GM23248 (cell line): ENCODE results near the gene SKA3. TPM values are rescaled to one million over a fixed set of nuclear protein-coding genes. Genes with fewer than 3 reads are reported as not detected.

Source experiments
- DNase-seq: peaks from one replicate; pipeline ENCODE4 v3.0.0-alpha.2; 2015
- H2AFZ ChIP-seq: fragments of 200-600 bp; sonication (generic); 2 replicates; pipeline ENCODE4 v1.6.1; 2016; ENCODE audit warnings: antibody characterized with exemption
- H3F3A ChIP-seq: fragments of 200-600 bp; sonication (generic); 2 replicates; pipeline ENCODE4 v1.6.1; 2016; ENCODE audit warnings: mild to moderate bottlenecking, antibody characterized with exemption, mixed run types; ENCODE audit not compliant: insufficient read depth
- H3K27ac ChIP-seq: fragments of 200-600 bp; sonication (generic); 2 replicates; pipeline ENCODE4 v1.5.1; 2016; ENCODE audit warnings: mild to moderate bottlenecking
- H3K27me3 ChIP-seq: fragments of 200-600 bp; sonication (generic); replicated peaks from 2 replicates; pipeline ENCODE4 v1.6.1; 2016; ENCODE audit warnings: mild to moderate bottlenecking; ENCODE audit not compliant: insufficient read depth
- H3K36me3 ChIP-seq: fragments of 200-600 bp; sonication (generic); 2 replicates; pipeline ENCODE4 v1.6.1; 2016; ENCODE audit warnings: low read depth, mild to moderate bottlenecking
- H3K4me1 ChIP-seq: fragments of 200-600 bp; sonication (generic); 2 replicates; pipeline ENCODE4 v1.6.1; 2016; ENCODE audit warnings: mild to moderate bottlenecking; ENCODE audit not compliant: insufficient read depth
- H3K4me2 ChIP-seq: fragments of 200-600 bp; sonication (generic); one replicate; pipeline ENCODE4 v1.6.1; 2016; ENCODE audit warnings: mild to moderate bottlenecking; ENCODE audit not compliant: unreplicated experiment
- H3K4me3 ChIP-seq: fragments of 200-600 bp; sonication (generic); 2 replicates; pipeline ENCODE4 v1.5.1; 2016; ENCODE audit warnings: mild to moderate bottlenecking
- H3K79me2 ChIP-seq: fragments of 200-600 bp; sonication (generic); 2 replicates; pipeline ENCODE4 v1.6.1; 2016; ENCODE audit warnings: mild to moderate bottlenecking; ENCODE audit not compliant: insufficient read depth
- H3K9ac ChIP-seq: fragments of 200-600 bp; sonication (generic); 2 replicates; pipeline ENCODE4 v1.6.1; 2016; ENCODE audit warnings: mild to moderate bottlenecking
- H3K9me2 ChIP-seq: fragments of 200-600 bp; sonication (generic); 2 replicates; pipeline ENCODE4 v1.6.1; 2016; ENCODE audit warnings: mixed run types, mild to moderate bottlenecking, moderate library complexity; ENCODE audit not compliant: insufficient read depth
- H3K9me3 ChIP-seq: fragments of 200-600 bp; sonication (generic); one replicate; pipeline ENCODE4 v1.6.1; 2017; ENCODE audit warnings: low read depth
- H4K20me1 ChIP-seq: fragments of 200-600 bp; sonication (generic); 2 replicates; pipeline ENCODE4 v1.6.0; 2016; ENCODE audit not compliant: insufficient read depth
- EZH2 ChIP-seq: fragments of 200-600 bp; sonication (generic); IDR thresholded peaks from 2 replicates; pipeline ENCODE4 v1.6.1; 2018; ENCODE audit warnings: antibody characterized with exemption, mild to moderate bottlenecking; ENCODE audit not compliant: insufficient read depth, poor library complexity, severe bottlenecking
- EZH2phosphoT487 ChIP-seq: fragments of 200-600 bp; sonication (generic); IDR thresholded peaks from 2 replicates; pipeline ENCODE4 v1.6.1; 2018; ENCODE audit warnings: antibody characterized with exemption, moderate library complexity, mild to moderate bottlenecking, low read depth; ENCODE audit not compliant: insufficient read depth
- WGBS, 2 experiments: methylation state at CpG; one replicate each; pipeline ENCODE4 v1.1.6; 2015 to 2017; ENCODE audit warnings: low lambda C conversion rate in 2 of 2, low coverage in 1 of 2; ENCODE audit errors: missing lambda C conversion rate in 2 of 2; 5-methylcytosine and 5-hydroxymethylcytosine counted together
- in situ Hi-C: fragments of 300-500 bp; cut with MboI; formaldehyde crosslinking; loops from 2 replicates; pipeline ENCODE4 v1.15.0; 2020
- polyA plus RNA-seq: library from polyadenylated mRNA; unstranded; fragments of >200 nt; fragmentation: Nextera tagmentation; extraction: Ambion mirVana; gene quantifications from 2 replicates; pipeline ENCODE4 v1.2.1, GENCODE V29; 2016
- small RNA-seq: library from RNA; depleted of rRNA; stranded (forward); fragments of <200 nt; gene quantifications from one replicate; pipeline ENCODE3, GENCODE V24; 2014; ENCODE audit warnings: low read depth, low replicate concordance
- total RNA-seq: library from RNA; depleted of rRNA; stranded (reverse); fragments of >200 nt; shearing (Covaris generic); gene quantifications from 2 replicates; pipeline ENCODE4 v1.2.3, GENCODE V29; 2014; rRNA removed

SKA3 gene
- total and polyA plus RNA-seq, 2 experiments from 2014 or later, result 8.6 to 14.3 TPM

DNA sequence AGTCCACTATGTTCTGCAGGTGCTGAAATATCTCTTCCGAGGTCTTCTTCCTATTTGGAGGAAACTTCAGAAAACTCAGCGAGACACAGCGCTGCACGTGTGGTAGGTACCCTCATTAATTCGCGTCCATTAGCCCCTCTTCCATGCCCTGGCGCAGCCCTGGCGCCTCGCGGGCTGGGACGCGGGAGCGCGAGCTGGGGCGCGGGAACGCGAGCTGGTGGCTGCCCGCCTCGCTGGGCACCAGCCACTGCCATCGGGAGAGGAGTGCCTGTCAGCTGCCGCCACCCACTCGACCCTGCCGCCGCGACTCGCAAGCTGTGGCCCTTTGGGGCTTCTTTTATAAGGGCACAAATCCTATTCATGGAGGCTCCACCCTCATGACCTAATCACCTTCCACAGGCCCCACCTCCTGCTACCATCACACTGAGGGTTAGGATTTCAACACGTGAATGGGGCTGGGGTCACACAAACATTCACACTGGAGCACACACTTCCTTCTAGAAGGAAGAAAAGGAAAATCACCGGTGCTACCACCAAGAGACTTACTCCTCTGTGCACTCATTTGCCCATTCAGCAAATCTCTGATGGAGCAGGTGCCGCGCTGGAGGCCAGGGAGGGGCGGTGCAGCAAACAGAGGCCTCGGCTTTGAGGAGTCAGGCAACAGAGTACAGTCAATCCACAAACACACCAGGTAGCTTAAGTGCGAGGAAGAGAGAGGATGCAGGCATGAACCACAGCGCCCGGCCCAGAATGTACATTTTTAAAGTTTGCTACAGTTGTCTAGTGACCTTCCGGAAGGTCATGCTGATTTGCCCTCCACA lies 71.9 kb downstream of the SKA3 start:
- H3K27ac ChIP-seq, result no peak overlapping the region
- in situ Hi-C loops, result no loop called here

More for the DNA sequence above, 71.9 kb downstream of the SKA3 start:
- H3F3A ChIP-seq, result peaks cover 22% of the 10 kb centered on the region; the same call in 1 of the 2 replicates
- no peak for TF ChIP-seq EZH2
- TF ChIP-seq EZH2phosphoT487, result no peak
- peaks cover 19% of the 10 kb centered on the region for H3K4me1 ChIP-seq
- no peaks in the 10 kb centered on the region for H3K9me2 ChIP-seq
- no peaks in the 10 kb centered on the region for H3K79me2 ChIP-seq
- H3K4me3 ChIP-seq, result no peak overlapping the region
- H2AFZ ChIP-seq, result no peak overlapping the region
- no peaks in the 10 kb centered on the region for H3K36me3 ChIP-seq
- no peak overlapping the region for H3K9ac ChIP-seq
- no peak for DNase-seq
- H3K4me2 ChIP-seq, result no peak overlapping the region
- no peaks in the 10 kb centered on the region for H3K27me3 ChIP-seq
- H3K9me3 ChIP-seq, result no peaks in the 10 kb centered on the region
- no peaks in the 10 kb centered on the region for H4K20me1 ChIP-seq
- WGBS, 2 experiments, result 98% methylated on average over 34 to 37 of the region's 37 CpGs

Small RNA genes within 50 kb of the gene (small RNA-seq; reads per million reads assigned to genes)
- not detected for gene AL158032.1
- 1.8 reads per million, percentile 63 among the genes with 10 or more reads in this experiment for gene RF00086
- gene RF02116, result not detected

Other genes with a start within 250 kb of the SKA3 start
- 23.0 and 28.5 TPM in 2 replicates for gene LATS2, start 115.0 kb downstream of the SKA3 start, total RNA-seq
- 10.6 and 11.8 TPM in 2 replicates for gene LATS2, start 115.0 kb downstream of the SKA3 start, polyA plus RNA-seq
- 51.7 and 56.0 TPM in 2 replicates for gene SAP18, start 36.4 kb downstream of the SKA3 start, total RNA-seq
- 487 TPM in 2 replicates for gene SAP18, start 36.4 kb downstream of the SKA3 start, polyA plus RNA-seq
- gene MRPL57, start 106 bp upstream of the SKA3 start, total RNA-seq, result 18.8 and 20.5 TPM in 2 replicates
- gene MRPL57, start 106 bp upstream of the SKA3 start, polyA plus RNA-seq, result 42.8 and 43.4 TPM in 2 replicates